Astrocyte of the spinal cord (primary cell): Measurements from ENCODE around the gene TCEA3.
A peak's percentile ranks its signal among the peaks of the same experiment; 100 is the strongest.

ENCODE experiments used
- DNase-seq: peaks from one replicate; pipeline ENCODE4 v3.0.0; 2011; ENCODE audit warnings: low read depth, low spot score
- H3K4me3 ChIP-seq: 2 replicates; pipeline ENCODE4 v1.5.1; 2011; ENCODE audit warnings: low read depth, mild to moderate bottlenecking, low read length, moderate library complexity
- in situ Hi-C: cut with HindIII; loops from 2 replicates; pipeline ENCODE4 v1.10.0; 2017; ENCODE audit warnings: low sequenced_read_pairs
- TF ChIP-seq, protein P1 (sequence below): IDR thresholded peaks from 2 replicates; pipeline ENCODE4 v1.5.1; 2012; ENCODE audit warnings: low read depth, mild to moderate bottlenecking, low read length, inconsistent platforms

The TCEA3 gene

DNA sequence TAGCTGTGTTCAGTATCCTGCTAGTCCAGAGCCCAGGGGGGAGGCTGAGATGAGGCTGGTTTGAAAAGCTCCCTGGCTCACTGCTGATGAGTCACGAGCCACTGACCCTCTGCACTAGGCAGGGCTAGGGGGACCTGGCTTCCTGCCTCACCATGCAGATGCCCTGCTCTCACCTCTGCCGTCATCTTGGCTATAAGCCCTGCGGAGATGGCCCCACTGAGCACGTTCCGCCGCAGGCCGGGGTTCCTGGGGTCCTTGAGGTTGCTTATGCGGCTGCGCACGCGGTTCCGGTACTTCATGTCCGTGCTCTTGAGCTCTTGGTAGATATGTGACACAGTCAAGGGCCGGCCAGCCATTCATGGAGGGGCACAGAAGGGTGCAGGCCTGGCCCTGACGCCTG, 30.8 kb downstream of the TCEA3 start:
- in situ Hi-C loops, result no loop called here
- DNase-seq, result peak; percentile 83
- no peak overlapping the region for H3K4me3 ChIP-seq
- TF ChIP-seq, protein P1, sequence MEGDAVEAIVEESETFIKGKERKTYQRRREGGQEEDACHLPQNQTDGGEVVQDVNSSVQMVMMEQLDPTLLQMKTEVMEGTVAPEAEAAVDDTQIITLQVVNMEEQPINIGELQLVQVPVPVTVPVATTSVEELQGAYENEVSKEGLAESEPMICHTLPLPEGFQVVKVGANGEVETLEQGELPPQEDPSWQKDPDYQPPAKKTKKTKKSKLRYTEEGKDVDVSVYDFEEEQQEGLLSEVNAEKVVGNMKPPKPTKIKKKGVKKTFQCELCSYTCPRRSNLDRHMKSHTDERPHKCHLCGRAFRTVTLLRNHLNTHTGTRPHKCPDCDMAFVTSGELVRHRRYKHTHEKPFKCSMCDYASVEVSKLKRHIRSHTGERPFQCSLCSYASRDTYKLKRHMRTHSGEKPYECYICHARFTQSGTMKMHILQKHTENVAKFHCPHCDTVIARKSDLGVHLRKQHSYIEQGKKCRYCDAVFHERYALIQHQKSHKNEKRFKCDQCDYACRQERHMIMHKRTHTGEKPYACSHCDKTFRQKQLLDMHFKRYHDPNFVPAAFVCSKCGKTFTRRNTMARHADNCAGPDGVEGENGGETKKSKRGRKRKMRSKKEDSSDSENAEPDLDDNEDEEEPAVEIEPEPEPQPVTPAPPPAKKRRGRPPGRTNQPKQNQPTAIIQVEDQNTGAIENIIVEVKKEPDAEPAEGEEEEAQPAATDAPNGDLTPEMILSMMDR, result no peak

DNA sequence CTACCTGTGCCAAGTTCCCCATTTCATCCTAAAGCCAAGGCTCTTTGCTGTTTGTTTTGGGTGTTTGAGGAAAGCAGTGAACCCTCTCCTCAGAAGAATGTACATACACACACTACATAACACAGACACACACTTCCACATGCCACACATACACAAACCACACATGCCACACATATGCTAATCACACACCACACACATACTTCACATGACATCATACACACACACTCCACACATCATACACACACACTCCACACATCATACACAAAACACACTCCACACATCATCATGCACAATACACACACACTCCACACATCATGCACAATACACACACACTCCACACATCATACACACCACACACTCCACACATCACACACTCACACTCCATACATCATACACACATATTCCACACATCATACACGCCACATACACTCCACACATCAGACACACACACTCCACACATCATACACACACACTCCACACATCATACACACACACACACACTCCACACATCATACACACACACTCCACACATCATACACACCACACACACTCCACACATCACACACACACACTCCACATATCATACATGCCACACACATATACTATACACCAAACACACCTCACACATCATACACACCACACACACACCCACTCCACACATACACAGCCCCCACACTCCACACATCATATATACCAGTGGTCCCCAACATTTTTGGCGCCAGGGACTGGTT, 32.3 kb downstream of the TCEA3 start:
- TF ChIP-seq, protein P1, result no peak
- in situ Hi-C loops, result no loop called here
- H3K4me3 ChIP-seq, result no peak overlapping the region
- no peak for DNase-seq

DNA sequence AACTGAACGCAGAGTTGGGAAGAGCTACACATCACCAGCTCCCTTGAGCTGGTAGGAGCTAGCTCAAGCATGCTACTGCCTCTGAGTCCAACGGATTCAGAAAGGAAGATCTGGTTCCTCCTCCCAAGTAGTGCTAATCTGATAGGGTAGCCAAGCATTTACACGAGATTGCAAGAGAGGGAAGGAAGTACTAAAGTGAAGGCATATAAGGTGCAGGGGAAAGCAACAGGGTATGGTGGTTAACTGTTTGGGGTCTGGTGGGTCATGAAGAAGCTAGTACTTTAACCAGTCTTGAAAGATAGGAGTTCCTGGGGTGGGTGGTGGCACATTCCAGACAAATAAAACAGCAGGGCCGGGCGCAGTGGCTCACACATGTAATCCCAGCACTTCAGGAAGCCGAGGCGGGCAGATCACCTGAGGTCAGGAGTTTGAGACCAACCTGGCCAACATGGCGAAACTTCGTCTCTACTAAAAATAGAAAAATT, 34.7 kb downstream of the TCEA3 start:
- in situ Hi-C loops, result no loop called here
- TF ChIP-seq, protein P1, result no peak
- H3K4me3 ChIP-seq, result no peak overlapping the region
- no peak for DNase-seq

DNA sequence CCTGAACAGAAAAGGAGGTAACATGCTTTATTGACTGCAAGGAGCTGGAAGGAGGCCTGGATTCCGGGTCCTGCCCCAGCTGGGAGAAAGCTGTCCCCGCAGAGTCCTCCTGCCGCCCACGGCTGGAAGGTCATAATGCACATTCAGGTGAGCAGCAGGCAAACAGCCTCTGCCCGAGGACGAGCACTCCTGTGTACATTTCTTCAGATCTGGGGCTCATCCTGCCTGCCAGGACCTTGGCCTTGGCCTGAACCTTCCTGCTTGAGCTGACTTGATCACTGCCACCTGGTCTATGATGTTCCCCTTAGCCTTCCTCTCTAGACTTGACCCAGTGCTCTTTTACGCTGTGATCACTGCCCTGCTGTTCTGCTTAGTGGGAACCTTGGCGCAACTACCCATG, 37.1 kb downstream of the TCEA3 start:
- in situ Hi-C loops, result no loop called here
- DNase-seq, result no peak
- no peak overlapping the region for H3K4me3 ChIP-seq
- TF ChIP-seq, protein P1, result no peak

DNA sequence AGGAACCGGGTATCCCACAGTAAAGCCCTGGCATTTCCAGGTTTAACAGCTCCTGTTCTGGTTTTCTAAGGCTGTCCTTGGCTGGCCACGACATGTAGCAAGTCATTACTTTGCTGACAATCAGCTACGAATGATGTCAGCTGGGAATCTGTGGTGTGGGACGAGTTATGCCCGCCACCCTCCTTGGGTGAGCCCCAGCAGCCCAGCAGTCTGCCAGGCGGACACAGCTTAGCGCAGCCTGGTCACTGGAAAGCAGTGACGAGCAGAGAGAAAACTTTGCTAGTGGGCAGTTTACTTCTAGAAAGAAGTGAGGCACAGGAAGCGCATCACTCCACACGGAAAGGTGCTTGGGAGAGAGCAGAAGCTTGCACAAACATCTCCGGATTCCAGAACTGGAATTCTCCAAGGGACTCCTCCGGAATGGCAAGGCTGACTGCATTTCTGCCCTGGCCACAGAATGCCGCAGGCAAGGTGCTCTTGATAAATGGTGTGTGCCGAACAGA, 39.4 kb downstream of the TCEA3 start:
- in situ Hi-C loops, result no loop called here
- no peak overlapping the region for H3K4me3 ChIP-seq
- DNase-seq, result no peak
- TF ChIP-seq, protein P1, result no peak

DNA sequence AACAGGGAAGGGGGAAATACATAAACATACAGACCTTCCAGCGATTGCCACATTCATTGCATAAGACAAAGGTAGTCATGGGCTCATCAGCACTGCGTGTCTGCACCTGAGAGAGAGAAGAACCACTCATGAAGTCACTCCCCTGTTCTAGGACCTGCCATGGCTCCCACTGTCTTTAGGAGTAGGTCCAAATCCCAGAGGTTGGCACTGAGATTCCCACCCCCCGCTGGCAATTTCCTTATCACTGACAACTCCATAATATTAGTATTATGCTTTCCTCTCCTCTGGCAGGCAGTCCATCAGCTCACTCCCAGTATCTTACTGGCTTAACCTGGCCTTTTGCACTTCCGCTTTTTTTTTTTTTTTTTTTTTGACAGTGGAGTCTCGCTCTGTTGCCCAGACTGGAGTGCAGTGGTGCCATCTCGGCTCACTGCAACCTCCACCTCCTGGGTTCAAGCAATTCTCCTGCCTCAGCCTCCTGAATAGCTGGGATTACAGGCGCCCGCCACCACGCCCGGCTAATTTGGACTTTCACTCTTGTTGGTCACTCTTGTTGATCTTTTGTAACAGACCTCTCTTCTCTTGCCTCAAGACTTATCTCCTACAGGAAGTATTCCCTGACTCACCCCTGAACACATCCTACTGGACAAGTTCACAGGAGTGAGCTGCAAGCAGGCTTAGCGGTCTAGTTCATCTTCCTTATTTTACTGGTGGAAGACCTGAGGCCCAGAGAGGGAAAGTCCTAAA, 40.1 kb downstream of the TCEA3 start:
- in situ Hi-C loops, result no loop called here
- TF ChIP-seq, protein P1, result no peak
- H3K4me3 ChIP-seq, result no peak overlapping the region
- DNase-seq, result peak; percentile 52
